ENCODE measurements around the gene SARDH.
"Not testable (repeated sequence)": the region's sequence is repeated elsewhere in the genome, so short reads cannot be mapped to it uniquely, and the experiment has no call there.

Gene SARDH

GRCh38 chr9:133626008-133626407 is 112.1 kb downstream of the SARDH start:
- H3K27ac ChIP-seq (ENCODE audit: low read length); H3K27me3 ChIP-seq (ENCODE audit: low read depth, low read length); H3K36me3 ChIP-seq (ENCODE audit: control insufficient read depth in 1 of 2, insufficient read depth in 2 of 2, low read length in 2 of 2); H3K4me3 ChIP-seq (ENCODE audit: low read depth in 1 of 2, low read length in 2 of 2); H3K4me1 ChIP-seq (ENCODE audit: control insufficient read depth in 1 of 2, insufficient read depth in 2 of 2, low read length in 2 of 2): not testable (repeated sequence)
- H3K9me3 ChIP-seq (ENCODE audit: control insufficient read depth in 1 of 2, low read length in 2 of 2): peaks cover 0 to 15% of the 10 kb centered on the region in 2 donors

GRCh38 chr9:133622555-133622954 is 115.6 kb downstream of the SARDH start:
- Histone ChIP-seq H3K4me3 (ENCODE audit: low read depth in 1 of 2, low read length in 2 of 2) (no peak overlapping the region), H3K36me3 (ENCODE audit: control insufficient read depth in 1 of 2, insufficient read depth in 2 of 2, low read length in 2 of 2) (no peaks in the 10 kb centered on the region), H3K27ac (ENCODE audit: low read length) (no peak overlapping the region), H3K4me1 (ENCODE audit: control insufficient read depth in 1 of 2, insufficient read depth in 2 of 2, low read length in 2 of 2) (no peaks in the 10 kb centered on the region), H3K9me3 (ENCODE audit: control insufficient read depth in 1 of 2, low read length in 2 of 2) (peaks cover 0 to 15% of the 10 kb centered on the region in 2 donors), H3K27me3 (ENCODE audit: low read depth, low read length) (peaks cover 4% of the 10 kb centered on the region)

- Histone ChIP-seq H3K27me3 (ENCODE audit: low read depth, low read length) (peaks cover 4% of the 10 kb centered on the region), H3K36me3 (ENCODE audit: control insufficient read depth in 1 of 2, insufficient read depth in 2 of 2, low read length in 2 of 2) (no peaks in the 10 kb centered on the region), H3K9me3 (ENCODE audit: control insufficient read depth in 1 of 2, low read length in 2 of 2) (peaks cover 0 to 15% of the 10 kb centered on the region in 2 donors), H3K4me3 (ENCODE audit: low read depth in 1 of 2, low read length in 2 of 2) (no peak overlapping the region), H3K4me1 (ENCODE audit: control insufficient read depth in 1 of 2, insufficient read depth in 2 of 2, low read length in 2 of 2) (no peaks in the 10 kb centered on the region), H3K27ac (ENCODE audit: low read length) (no peak overlapping the region)
Measured at GRCh38 chr9:133621725-133622267, 116.4 kb downstream of the SARDH start.

GRCh38 chr9:133619791-133620190 is 118.4 kb downstream of the SARDH start:
- peaks cover 4% of the 10 kb centered on the region for H3K27me3 ChIP-seq (ENCODE audit: low read depth, low read length)
- H3K4me3 ChIP-seq (ENCODE audit: low read depth in 1 of 2, low read length in 2 of 2): no peak overlapping the region
- H3K4me1 ChIP-seq (ENCODE audit: control insufficient read depth in 1 of 2, insufficient read depth in 2 of 2, low read length in 2 of 2): no peaks in the 10 kb centered on the region
- H3K9me3 ChIP-seq (ENCODE audit: control insufficient read depth in 1 of 2, low read length in 2 of 2): peaks cover 0 to under 1% of the 10 kb centered on the region in 2 donors
- H3K27ac ChIP-seq (ENCODE audit: low read length): no peak overlapping the region
- no peaks in the 10 kb centered on the region for H3K36me3 ChIP-seq (ENCODE audit: control insufficient read depth in 1 of 2, insufficient read depth in 2 of 2, low read length in 2 of 2)

- no peak overlapping the region for H3K27ac ChIP-seq (ENCODE audit: low read length)
- H3K27me3 ChIP-seq (ENCODE audit: low read depth, low read length): peaks cover 4% of the 10 kb centered on the region
- no peaks in the 10 kb centered on the region for H3K4me1 ChIP-seq (ENCODE audit: control insufficient read depth in 1 of 2, insufficient read depth in 2 of 2, low read length in 2 of 2)
- H3K9me3 ChIP-seq (ENCODE audit: control insufficient read depth in 1 of 2, low read length in 2 of 2): no peaks in the 10 kb centered on the region
- no peaks in the 10 kb centered on the region for H3K36me3 ChIP-seq (ENCODE audit: control insufficient read depth in 1 of 2, insufficient read depth in 2 of 2, low read length in 2 of 2)
- no peak overlapping the region for H3K4me3 ChIP-seq (ENCODE audit: low read depth in 1 of 2, low read length in 2 of 2)
Measured at GRCh38 chr9:133618726-133619125, 119.4 kb downstream of the SARDH start.

- no peaks in the 10 kb centered on the region for H3K36me3 ChIP-seq (ENCODE audit: control insufficient read depth in 1 of 2, insufficient read depth in 2 of 2, low read length in 2 of 2)
- no peaks in the 10 kb centered on the region for H3K9me3 ChIP-seq (ENCODE audit: control insufficient read depth in 1 of 2, low read length in 2 of 2)
- H3K27me3 ChIP-seq (ENCODE audit: low read depth, low read length): peaks cover 2% of the 10 kb centered on the region
Measured at GRCh38 chr9:133616643-133617405, 121.3 kb downstream of the SARDH start.

GRCh38 chr9:133615606-133616188 is 122.5 kb downstream of the SARDH start:
- peaks cover 5% of the 10 kb centered on the region for H3K27me3 ChIP-seq (ENCODE audit: low read depth, low read length)
- H3K9me3 ChIP-seq (ENCODE audit: control insufficient read depth in 1 of 2, low read length in 2 of 2): no peaks in the 10 kb centered on the region
- no peaks in the 10 kb centered on the region for H3K36me3 ChIP-seq (ENCODE audit: control insufficient read depth in 1 of 2, insufficient read depth in 2 of 2, low read length in 2 of 2)
- no peaks in the 10 kb centered on the region for H3K4me1 ChIP-seq (ENCODE audit: control insufficient read depth in 1 of 2, insufficient read depth in 2 of 2, low read length in 2 of 2)
- no peak overlapping the region for H3K4me3 ChIP-seq (ENCODE audit: low read depth in 1 of 2, low read length in 2 of 2)
- no peak overlapping the region for H3K27ac ChIP-seq (ENCODE audit: low read length)

More at GRCh38 chr9:133616643-133617405, 121.3 kb downstream of the SARDH start:
- Histone ChIP-seq H3K4me3 (ENCODE audit: low read depth in 1 of 2, low read length in 2 of 2) (no peak overlapping the region), H3K4me1 (ENCODE audit: control insufficient read depth in 1 of 2, insufficient read depth in 2 of 2, low read length in 2 of 2) (no peaks in the 10 kb centered on the region), H3K27ac (ENCODE audit: low read length) (no peak overlapping the region)

GRCh38 chr9:133615186-133615585 is 123.0 kb downstream of the SARDH start:
- Histone ChIP-seq H3K36me3 (ENCODE audit: control insufficient read depth in 1 of 2, insufficient read depth in 2 of 2, low read length in 2 of 2) (no peaks in the 10 kb centered on the region), H3K9me3 (ENCODE audit: control insufficient read depth in 1 of 2, low read length in 2 of 2) (no peaks in the 10 kb centered on the region), H3K4me3 (ENCODE audit: low read depth in 1 of 2, low read length in 2 of 2) (no peak overlapping the region), H3K4me1 (ENCODE audit: control insufficient read depth in 1 of 2, insufficient read depth in 2 of 2, low read length in 2 of 2) (no peaks in the 10 kb centered on the region), H3K27ac (ENCODE audit: low read length) (no peak overlapping the region), H3K27me3 (ENCODE audit: low read depth, low read length) (peaks cover 9% of the 10 kb centered on the region)

- Histone ChIP-seq H3K4me1 (ENCODE audit: control insufficient read depth in 1 of 2, insufficient read depth in 2 of 2, low read length in 2 of 2) (no peaks in the 10 kb centered on the region), H3K36me3 (ENCODE audit: control insufficient read depth in 1 of 2, insufficient read depth in 2 of 2, low read length in 2 of 2) (no peaks in the 10 kb centered on the region), H3K4me3 (ENCODE audit: low read depth in 1 of 2, low read length in 2 of 2) (no peak overlapping the region), H3K27me3 (ENCODE audit: low read depth, low read length) (peaks cover 9% of the 10 kb centered on the region), H3K9me3 (ENCODE audit: control insufficient read depth in 1 of 2, low read length in 2 of 2) (no peaks in the 10 kb centered on the region), H3K27ac (ENCODE audit: low read length) (no peak overlapping the region)
Measured at GRCh38 chr9:133614678-133615077, 123.5 kb downstream of the SARDH start.

- Histone ChIP-seq H3K27me3 (ENCODE audit: low read depth, low read length) (peaks cover 9% of the 10 kb centered on the region), H3K36me3 (ENCODE audit: control insufficient read depth in 1 of 2, insufficient read depth in 2 of 2, low read length in 2 of 2) (no peaks in the 10 kb centered on the region)
Measured at GRCh38 chr9:133614056-133614455, 124.1 kb downstream of the SARDH start.

More at GRCh38 chr9:133614056-133614455, 124.1 kb downstream of the SARDH start:
- Histone ChIP-seq H3K27ac (ENCODE audit: low read length) (no peak overlapping the region), H3K9me3 (ENCODE audit: control insufficient read depth in 1 of 2, low read length in 2 of 2) (no peaks in the 10 kb centered on the region), H3K4me3 (ENCODE audit: low read depth in 1 of 2, low read length in 2 of 2) (no peak overlapping the region), H3K4me1 (ENCODE audit: control insufficient read depth in 1 of 2, insufficient read depth in 2 of 2, low read length in 2 of 2) (no peaks in the 10 kb centered on the region)

Measured in muscle layer of duodenum (tissue), 2 donors.